Sigmoid colon (tissue), 4 donors: ENCODE results near the gene DNAH3.

Experiments
- EP300 ChIP-seq, 4 donors: sonication (generic); formaldehyde crosslinking; IDR thresholded peaks; one replicate each; pipeline ENCODE4 v1.6.1; 2017; ENCODE audit warnings: antibody characterized with exemption in 4 of 4
- POLR2AphosphoS5 ChIP-seq, 4 donors: sonication (generic); formaldehyde crosslinking; IDR thresholded peaks; one replicate each; pipeline ENCODE4 v1.6.1; 2017; ENCODE audit warnings: antibody characterized with exemption in 4 of 4
- TF ChIP-seq, protein P1 (sequence below), 4 experiments: fragments of 450-650 bp in 3 of 4; fragments of 200-600 bp in 1 of 4; IDR thresholded peaks; one replicate each; pipeline ENCODE4 v1.5.1; 2016 to 2019; ENCODE audit warnings: antibody characterized with exemption in 4 of 4, mild to moderate bottlenecking in 3 of 4, moderate library complexity in 2 of 4

DNA sequence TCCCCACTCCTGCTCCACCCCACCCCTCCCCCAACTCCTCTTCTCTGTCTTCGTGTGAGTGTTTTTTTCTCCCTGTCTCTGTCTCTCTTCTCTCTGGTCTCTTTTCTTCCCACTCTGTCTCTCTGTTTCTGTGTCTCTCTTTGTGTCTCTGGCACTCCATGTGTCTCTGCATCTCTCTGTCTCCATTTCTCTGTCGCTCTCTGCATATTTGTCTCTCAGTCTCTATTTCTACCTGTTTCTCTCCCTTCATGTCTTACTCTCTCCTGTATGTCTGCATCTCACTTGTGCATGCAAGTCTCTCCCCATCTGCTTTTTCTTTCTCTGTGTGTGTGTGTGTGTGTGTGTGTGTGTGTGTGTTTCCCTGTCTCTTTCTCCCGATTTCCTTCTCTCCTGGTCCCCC, 181.9 kb downstream of the DNAH3 start:
- TF ChIP-seq POLR2AphosphoS5 (IDR thresholded peaks at IDR 0.05), result no peak
- no peak for TF ChIP-seq EP300 (IDR thresholded peaks at IDR 0.05)
- TF ChIP-seq, protein P1, sequence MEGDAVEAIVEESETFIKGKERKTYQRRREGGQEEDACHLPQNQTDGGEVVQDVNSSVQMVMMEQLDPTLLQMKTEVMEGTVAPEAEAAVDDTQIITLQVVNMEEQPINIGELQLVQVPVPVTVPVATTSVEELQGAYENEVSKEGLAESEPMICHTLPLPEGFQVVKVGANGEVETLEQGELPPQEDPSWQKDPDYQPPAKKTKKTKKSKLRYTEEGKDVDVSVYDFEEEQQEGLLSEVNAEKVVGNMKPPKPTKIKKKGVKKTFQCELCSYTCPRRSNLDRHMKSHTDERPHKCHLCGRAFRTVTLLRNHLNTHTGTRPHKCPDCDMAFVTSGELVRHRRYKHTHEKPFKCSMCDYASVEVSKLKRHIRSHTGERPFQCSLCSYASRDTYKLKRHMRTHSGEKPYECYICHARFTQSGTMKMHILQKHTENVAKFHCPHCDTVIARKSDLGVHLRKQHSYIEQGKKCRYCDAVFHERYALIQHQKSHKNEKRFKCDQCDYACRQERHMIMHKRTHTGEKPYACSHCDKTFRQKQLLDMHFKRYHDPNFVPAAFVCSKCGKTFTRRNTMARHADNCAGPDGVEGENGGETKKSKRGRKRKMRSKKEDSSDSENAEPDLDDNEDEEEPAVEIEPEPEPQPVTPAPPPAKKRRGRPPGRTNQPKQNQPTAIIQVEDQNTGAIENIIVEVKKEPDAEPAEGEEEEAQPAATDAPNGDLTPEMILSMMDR (IDR thresholded peaks at IDR 0.05), result no peak
